Upper lobe of left lung (tissue), 4 donors: ENCODE results near the gene DOK5.

Experiments used
- POLR2A ChIP-seq, 4 donors: fragments of 450-650 bp; IDR thresholded peaks; one replicate each; pipeline ENCODE4 v1.5.1; 2016 to 2017; ENCODE audit warnings: antibody characterized with exemption in 4 of 4, mild to moderate bottlenecking in 2 of 4
- POLR2AphosphoS5 ChIP-seq, 2 donors: sonication (generic); formaldehyde crosslinking; IDR thresholded peaks; one replicate each; pipeline ENCODE4 v1.5.1; 2017; ENCODE audit warnings: antibody characterized with exemption in 2 of 2
- TF ChIP-seq, protein P1 (sequence below), 6 experiments: fragments of 450-650 bp in 4 of 6; fragments of 200-600 bp in 2 of 6; sonication (generic) in 2 of 6; IDR thresholded peaks; one replicate each; pipeline ENCODE4 v1.5.1; 2016 to 2019; ENCODE audit warnings: antibody characterized with exemption in 6 of 6

DNA sequence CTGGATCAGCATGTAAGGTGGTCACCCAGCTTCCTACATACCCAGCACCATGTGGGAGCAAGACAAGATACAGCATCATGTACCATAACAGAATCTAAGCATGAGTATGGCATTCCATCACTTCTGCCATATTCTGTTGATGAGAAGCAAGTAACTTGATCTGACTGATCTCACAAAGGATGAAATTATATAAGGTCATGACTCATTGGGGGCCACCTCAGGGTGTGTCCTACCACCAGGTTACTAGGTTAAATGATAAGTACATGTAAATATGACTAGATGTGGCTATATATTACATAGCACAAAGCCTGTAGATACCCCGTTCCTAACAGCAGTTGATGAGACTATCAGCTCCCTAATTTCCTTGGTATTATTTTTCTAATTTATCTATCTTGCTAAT is 213.1 kb downstream of the DOK5 start:
- TF ChIP-seq, protein P1, sequence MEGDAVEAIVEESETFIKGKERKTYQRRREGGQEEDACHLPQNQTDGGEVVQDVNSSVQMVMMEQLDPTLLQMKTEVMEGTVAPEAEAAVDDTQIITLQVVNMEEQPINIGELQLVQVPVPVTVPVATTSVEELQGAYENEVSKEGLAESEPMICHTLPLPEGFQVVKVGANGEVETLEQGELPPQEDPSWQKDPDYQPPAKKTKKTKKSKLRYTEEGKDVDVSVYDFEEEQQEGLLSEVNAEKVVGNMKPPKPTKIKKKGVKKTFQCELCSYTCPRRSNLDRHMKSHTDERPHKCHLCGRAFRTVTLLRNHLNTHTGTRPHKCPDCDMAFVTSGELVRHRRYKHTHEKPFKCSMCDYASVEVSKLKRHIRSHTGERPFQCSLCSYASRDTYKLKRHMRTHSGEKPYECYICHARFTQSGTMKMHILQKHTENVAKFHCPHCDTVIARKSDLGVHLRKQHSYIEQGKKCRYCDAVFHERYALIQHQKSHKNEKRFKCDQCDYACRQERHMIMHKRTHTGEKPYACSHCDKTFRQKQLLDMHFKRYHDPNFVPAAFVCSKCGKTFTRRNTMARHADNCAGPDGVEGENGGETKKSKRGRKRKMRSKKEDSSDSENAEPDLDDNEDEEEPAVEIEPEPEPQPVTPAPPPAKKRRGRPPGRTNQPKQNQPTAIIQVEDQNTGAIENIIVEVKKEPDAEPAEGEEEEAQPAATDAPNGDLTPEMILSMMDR (IDR thresholded peaks at IDR 0.05) = no peak
- TF ChIP-seq POLR2AphosphoS5 (IDR thresholded peaks at IDR 0.05) (no peak), POLR2A (IDR thresholded peaks at IDR 0.05) (no peak)
